AG04449 (cell line): ENCODE results near the gene SOX13.

ENCODE experiments used
- CTCF ChIA-PET: fragments of 350-600 bp; formaldehyde crosslinking; extraction: SDS; loops from one replicate; lab custom pipeline; 2021; ENCODE audit warnings: antibody characterized with exemption; lab: Yijun Ruan, JAX
- POLR2A ChIA-PET: fragments of 400-600, 350-600 bp; formaldehyde crosslinking; extraction: SDS; loops from one replicate; lab custom pipeline; 2020; ENCODE audit warnings: antibody characterized with exemption, inconsistent platforms; lab: Yijun Ruan, JAX
- DNase-seq: peaks from one replicate; pipeline ENCODE4 v3.0.0-alpha.2; 2010; ENCODE audit warnings: low read depth, low spot score
- H3K4me3 ChIP-seq: 2 replicates; pipeline ENCODE4 v1.5.1; 2011; ENCODE audit warnings: low read depth, mild to moderate bottlenecking, control low read depth, low read length
- CTCF ChIP-seq: IDR thresholded peaks from one replicate; pipeline ENCODE4 v1.5.1; 2011; ENCODE audit warnings: mild to moderate bottlenecking, moderate library complexity, low read length, control low read depth, inconsistent platforms; ENCODE audit not compliant: insufficient read depth; ENCODE audit errors: missing control alignments

The SOX13 gene

GRCh38 chr1:204153667-204154066 is 80.8 kb downstream of the SOX13 start:
- no peak for TF ChIP-seq CTCF
- CTCF ChIA-PET, result interaction anchor here (1.0 to 24.4 kb wide), 7 partner anchors 9 to 293 kb away, joined by 3 to 378 read pairs (median 30); partner anchors contain the start of gene PLEKHA6
- POLR2A ChIA-PET, result no interaction called here
- no peak for DNase-seq
- no peak overlapping the region for H3K4me3 ChIP-seq

- TF ChIP-seq CTCF, result no peak
- ChIA-PET POLR2A (no interaction called here), CTCF (interaction anchor here (1.1 to 24.4 kb wide), 8 partner anchors 7 to 244 kb away, joined by 4 to 378 read pairs (median 8); partner anchors contain the start of genes GOLT1A, PLEKHA6 and REN)
- H3K4me3 ChIP-seq, result no peak overlapping the region
- DNase-seq, result no peak
These were observed 81.8 kb downstream of the SOX13 start for GRCh38 chr1:204154568-204155255.

GRCh38 chr1:204155881-204156280 is 83.0 kb downstream of the SOX13 start:
- ChIA-PET POLR2A (no interaction called here), CTCF (interaction anchor here (1.0 to 24.4 kb wide), 6 partner anchors 6 to 205 kb away, joined by 3 to 378 read pairs (median 18); partner anchors contain the start of genes GOLT1A and PLEKHA6)
- TF ChIP-seq CTCF, result no peak
- DNase-seq, result no peak
- H3K4me3 ChIP-seq, result no peak overlapping the region

GRCh38 chr1:204157962-204158361 is 85.0 kb downstream of the SOX13 start:
- CTCF ChIA-PET, result interaction anchor here (0.7 to 24.4 kb wide), 8 partner anchors 10 to 295 kb away, joined by 3 to 378 read pairs (median 5); partner anchors contain the start of gene PLEKHA6

GRCh38 chr1:204161609-204162493 is 88.9 kb downstream of the SOX13 start:
- no peak overlapping the region for H3K4me3 ChIP-seq
- POLR2A ChIA-PET, result no interaction called here
- TF ChIP-seq CTCF, result no peak
- CTCF ChIA-PET, result interaction anchor here (0.8 to 24.4 kb wide), 36 partner anchors 9 to 342 kb away, joined by 3 to 548 read pairs (median 9); partner anchors contain the start of genes ETNK2, GOLT1A, KISS1 and PIK3C2B
- DNase-seq, result no peak

More at GRCh38 chr1:204157962-204158361, 85.0 kb downstream of the SOX13 start:
- no peak for TF ChIP-seq CTCF
- no peak for DNase-seq
- no peak overlapping the region for H3K4me3 ChIP-seq
- POLR2A ChIA-PET, result no interaction called here
